DND-41 (cell line): Measurements from ENCODE around the gene TMEM151B.

ENCODE experiments used
- EZH2 ChIP-seq: IDR thresholded peaks from 3 replicates; pipeline ENCODE4 v1.6.1; 2012; ENCODE audit warnings: borderline replicate concordance, low read depth, mild to moderate bottlenecking, moderate library complexity, low read length, inconsistent platforms; ENCODE audit not compliant: severe bottlenecking
- TF ChIP-seq, protein P1 (sequence below): IDR thresholded peaks from 2 replicates; pipeline ENCODE4 v1.5.1; 2012; ENCODE audit warnings: borderline replicate concordance, low read length, moderate library complexity, mild to moderate bottlenecking; ENCODE audit not compliant: poor library complexity, severe bottlenecking; ENCODE audit errors: extremely low read depth

DNA sequence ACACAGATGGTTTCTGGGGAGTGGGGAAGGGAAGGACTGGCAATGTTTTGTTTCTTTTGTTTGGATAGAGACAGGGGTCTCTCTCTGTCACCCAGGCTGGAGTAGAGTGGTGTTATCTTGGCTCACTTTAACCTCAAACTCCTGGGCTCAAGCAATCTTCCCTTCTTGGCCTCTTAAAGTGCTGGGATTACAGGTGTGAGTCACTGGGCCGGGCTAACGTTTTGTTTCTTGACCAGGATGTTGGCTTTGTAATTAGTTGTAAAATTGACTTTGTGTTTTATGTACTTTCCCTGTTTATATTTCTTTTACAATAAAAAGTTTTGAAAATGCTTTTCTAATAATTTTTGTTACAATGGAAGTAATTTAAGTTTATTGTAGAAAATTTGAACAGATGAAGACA is 83.1 kb downstream of the TMEM151B start:
- TF ChIP-seq, protein P1, sequence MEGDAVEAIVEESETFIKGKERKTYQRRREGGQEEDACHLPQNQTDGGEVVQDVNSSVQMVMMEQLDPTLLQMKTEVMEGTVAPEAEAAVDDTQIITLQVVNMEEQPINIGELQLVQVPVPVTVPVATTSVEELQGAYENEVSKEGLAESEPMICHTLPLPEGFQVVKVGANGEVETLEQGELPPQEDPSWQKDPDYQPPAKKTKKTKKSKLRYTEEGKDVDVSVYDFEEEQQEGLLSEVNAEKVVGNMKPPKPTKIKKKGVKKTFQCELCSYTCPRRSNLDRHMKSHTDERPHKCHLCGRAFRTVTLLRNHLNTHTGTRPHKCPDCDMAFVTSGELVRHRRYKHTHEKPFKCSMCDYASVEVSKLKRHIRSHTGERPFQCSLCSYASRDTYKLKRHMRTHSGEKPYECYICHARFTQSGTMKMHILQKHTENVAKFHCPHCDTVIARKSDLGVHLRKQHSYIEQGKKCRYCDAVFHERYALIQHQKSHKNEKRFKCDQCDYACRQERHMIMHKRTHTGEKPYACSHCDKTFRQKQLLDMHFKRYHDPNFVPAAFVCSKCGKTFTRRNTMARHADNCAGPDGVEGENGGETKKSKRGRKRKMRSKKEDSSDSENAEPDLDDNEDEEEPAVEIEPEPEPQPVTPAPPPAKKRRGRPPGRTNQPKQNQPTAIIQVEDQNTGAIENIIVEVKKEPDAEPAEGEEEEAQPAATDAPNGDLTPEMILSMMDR, result no peak
- no peak for TF ChIP-seq EZH2
